ENCODE results near the gene CLEC2L. TPM values are rescaled to one million over a fixed set of nuclear protein-coding genes. Genes with fewer than 3 reads are reported as not detected.

CLEC2L gene
- total RNA-seq, result not detected in 2 replicates

GRCh38 chr7:139523199-139523941 lies at the start of gene CLEC2L:
CLEC2L (plus strand) TSS chr7:139523685; CDS start chr7:139523928, 243 bp downstream.

Other genes with a start within 250 kb of the CLEC2L start
- 5.7 and 6.4 TPM in 2 replicates for gene FMC1, start 182.3 kb upstream of the CLEC2L start, total RNA-seq
- 56.3 and 62.3 TPM in 2 replicates for gene LUC7L2, start 163.8 kb upstream of the CLEC2L start, total RNA-seq
- gene KLRG2, start 40.0 kb upstream of the CLEC2L start, total RNA-seq, result 0.11 TPM in 1 of 2 replicates, not detected in the other